HCT116 (cell line): ENCODE results near the gene KCNN4. TPM values are rescaled to one million over a fixed set of nuclear protein-coding genes. Genes with fewer than 3 reads are reported as not detected.

Experiments
- ATAC-seq: fragments of 200-7000 bp; cut with Tn5 transposase; 2 replicates; pipeline ENCODE4 v1.9.1; 2020; ENCODE audit warnings: mild to moderate bottlenecking, moderate library complexity
- Bru-seq: library from RNA; stranded (reverse); fragments of 400-500 nt; gene quantifications from one replicate; lab custom pipeline; 2021; lab: Mats Ljungman, UMichigan
- BruChase-seq, 2 experiments: library from RNA; stranded (reverse); fragments of 400-500 nt; gene quantifications; one replicate each; lab custom pipeline; 2021; lab: Mats Ljungman, UMichigan
- BruUV-seq: library from RNA; stranded (reverse); fragments of 400-500 nt; replicated peaks from 2 replicates; lab custom pipeline; 2021; lab: Mats Ljungman, UMichigan
- CTCF ChIA-PET: fragments of 300-600 bp; sonication (Branson Sonifier 250); formaldehyde crosslinking; loops from one replicate; lab custom pipeline; 2021; ENCODE audit warnings: antibody characterized with exemption; lab: Charles Lee
- POLR2A ChIA-PET: fragments of 300-600, 350-600 bp; sonication (Branson Sonifier 250); formaldehyde crosslinking; loops from one replicate; lab custom pipeline; 2021; ENCODE audit warnings: antibody characterized with exemption; lab: Charles Lee
- RAD21 ChIA-PET, 2 experiments: fragments of 300-600 bp; sonication (Branson Sonifier 250); formaldehyde crosslinking; loops; one replicate each; lab custom pipeline; 2023; ENCODE audit warnings: low total read pairs in 2 of 2; ENCODE audit not compliant: uncharacterized antibody in 2 of 2, unreplicated experiment in 2 of 2, low non-redundant PET in 1 of 2; lab: Charles Lee
- DNase-seq: peaks from one replicate; pipeline ENCODE4 v3.0.0-alpha.2; 2010; ENCODE audit warnings: low read depth, low spot score
- H2AFZ ChIP-seq: fragments of 200-600 bp; shearing (Covaris generic), sonication (generic); 2 replicates; pipeline ENCODE4 v1.6.1; 2017; ENCODE audit warnings: low read depth, mixed run types, mixed read lengths, antibody characterized with exemption, low read length; ENCODE audit not compliant: poor library complexity, severe bottlenecking
- H3K27ac ChIP-seq: 2 replicates; pipeline ENCODE4 v1.5.1; 2012; ENCODE audit warnings: low read depth, low read length
- H3K27me3 ChIP-seq: fragments of 200-600 bp; sonication (generic); 2 replicates; pipeline ENCODE4 v1.6.1; 2016; ENCODE audit warnings: mixed run types, low read length, mixed read lengths; ENCODE audit not compliant: insufficient read depth
- H3K36me3 ChIP-seq, 2 experiments: fragments of 200-500 bp in 1 of 2; fragments of 200-600 bp in 1 of 2; sonication (Bioruptor generic) in 1 of 2; sonication (generic) in 1 of 2; 2 replicates each; pipeline versions ENCODE4 v1.5.1 to v1.6.1; 2014 to 2016; ENCODE audit warnings: low read length in 2 of 2, inconsistent platforms in 1 of 2, mixed read lengths in 1 of 2, mixed run types in 1 of 2; ENCODE audit not compliant: insufficient read depth in 2 of 2, control insufficient read depth in 1 of 2
- H3K4me1 ChIP-seq, 2 experiments: fragments of 200-600 bp in 1 of 2; sonication (generic) in 1 of 2; 2 replicates each; pipeline versions ENCODE4 v1.5.1 to v1.6.1; 2012 to 2017; ENCODE audit warnings: low read length in 2 of 2, inconsistent platforms in 1 of 2, mild to moderate bottlenecking in 1 of 2, mixed read lengths in 1 of 2, mixed run types in 1 of 2, moderate library complexity in 1 of 2; ENCODE audit not compliant: insufficient read depth in 2 of 2, control insufficient read depth in 1 of 2
- H3K4me2 ChIP-seq: fragments of 200-600 bp; sonication (generic); 2 replicates; pipeline ENCODE4 v1.6.1; 2017; ENCODE audit warnings: mixed run types, low read length, mixed read lengths
- H3K4me3 ChIP-seq, 2 experiments: fragments of 200-600 bp in 1 of 2; sonication (generic) in 1 of 2; replicated peaks in 1 of 2; 2 replicates each; pipeline ENCODE4 v1.5.1; 2011 to 2016; ENCODE audit warnings: low read length in 2 of 2, control low read depth in 1 of 2, low read depth in 1 of 2, mild to moderate bottlenecking in 1 of 2, mixed read lengths in 1 of 2, mixed run types in 1 of 2
- H3K79me2 ChIP-seq: fragments of 200-600 bp; sonication (generic); 2 replicates; pipeline ENCODE4 v1.6.1; 2017; ENCODE audit warnings: mild to moderate bottlenecking, mixed run types, low read length, moderate library complexity, mixed read lengths; ENCODE audit not compliant: insufficient read depth
- H3K9ac ChIP-seq: fragments of 200-600 bp; sonication (generic); 2 replicates; pipeline ENCODE4 v1.6.1; 2016; ENCODE audit warnings: low read length, mixed read lengths
- H3K9me2 ChIP-seq: fragments of 200-600 bp; sonication (generic), shearing (Covaris generic); 2 replicates; pipeline ENCODE4 v1.6.1; 2017; ENCODE audit warnings: mixed run types, mild to moderate bottlenecking, moderate library complexity; ENCODE audit not compliant: insufficient read depth
- H3K9me3 ChIP-seq, 2 experiments: fragments of 200-500 bp in 1 of 2; fragments of 200-600 bp in 1 of 2; sonication (Bioruptor generic) in 1 of 2; sonication (generic) in 1 of 2; 2 replicates each; pipeline ENCODE4 v1.6.1; 2014 to 2017; ENCODE audit warnings: low read length in 2 of 2, mixed read lengths in 2 of 2, inconsistent platforms in 1 of 2, low read depth in 1 of 2, mild to moderate bottlenecking in 1 of 2, mixed run types in 1 of 2, moderate library complexity in 1 of 2; ENCODE audit not compliant: control insufficient read depth in 1 of 2, insufficient read depth in 1 of 2
- H4K20me1 ChIP-seq: fragments of 200-600 bp; sonication (generic), shearing (Covaris generic); 2 replicates; pipeline ENCODE4 v1.6.1; 2017; ENCODE audit warnings: mixed run types, mild to moderate bottlenecking, moderate library complexity; ENCODE audit not compliant: insufficient read depth
- CBX3 ChIP-seq: IDR thresholded peaks from 2 replicates; pipeline ENCODE4 v1.6.1; 2012; ENCODE audit warnings: low read depth
- MAX ChIP-seq: IDR thresholded peaks from 2 replicates; pipeline ENCODE4 v1.6.1; 2012
- POLR2AphosphoS5 ChIP-seq: IDR thresholded peaks from 2 replicates; pipeline ENCODE4 v1.6.1; 2011; ENCODE audit warnings: mild to moderate bottlenecking, low read depth, low read length, moderate library complexity
- REST ChIP-seq: IDR thresholded peaks from 2 replicates; pipeline ENCODE4 v1.6.1; 2012; ENCODE audit warnings: low read depth
- SP1 ChIP-seq: IDR thresholded peaks from 2 replicates; pipeline ENCODE4 v1.6.1; 2012; ENCODE audit warnings: low read depth
- YY1 ChIP-seq: IDR thresholded peaks from 2 replicates; pipeline ENCODE4 v1.6.1; 2011; ENCODE audit warnings: low read length, low read depth, moderate library complexity, mild to moderate bottlenecking; ENCODE audit not compliant: insufficient replicate concordance; ENCODE audit errors: extremely low read depth
- intact Hi-C: fragments of 100-400 bp; cut with micrococcal nuclease; formaldehyde crosslinking; loops from 2 replicates; pipeline ENCODE4 v1.10.0; 2022
- long read RNA-seq: library from polyadenylated mRNA; unstranded; transcript quantifications from one replicate; pipeline ENCODE4 v2.0.0, GENCODE V29; 2021; ENCODE audit not compliant: unreplicated experiment
- polyA plus RNA-seq: library from polyadenylated mRNA; unstranded; fragments of >200 nt; gene quantifications from 2 replicates; pipeline ENCODE4 v1.2.1, GENCODE V29; 2012; ENCODE audit warnings: missing spikeins
- total RNA-seq: library from RNA; stranded (reverse); gene quantifications from one replicate; pipeline ENCODE4 v1.2.1, GENCODE V29; 2021; ENCODE audit not compliant: unreplicated experiment

The KCNN4 gene
- total RNA-seq = 72.9 TPM
- polyA plus RNA-seq = 91.1 and 104 TPM in 2 replicates
- percentile 81 among the genes with signal in this experiment for Bru-seq, nascent RNA
- percentile 78 among the genes with signal in this experiment for BruChase-seq, experiment 1, labeled RNA remaining after a 6-hour chase
- percentile 78 among the genes with signal in this experiment for BruChase-seq, experiment 2, labeled RNA remaining after a 2-hour chase
- long read RNA-seq, transcript KCNN4-211 (9 exons, 1,956 nt) = major isoform, 83 of 150 reads
- long read RNA-seq, partial matches to known transcripts = 7 of 150 reads
- long read RNA-seq, other reads (novel, unspliced or antisense) = 60 of 150 reads

- intact Hi-C loops = loop anchor here (10.0 kb wide), 1 partner anchor 106 kb away; the partner anchor contains the start of gene PLAUR
- Histone ChIP-seq H3K36me3 (0 out of 4 replicates have a peak, but pooled peaks cover 0 to 5% of the 10 kb centered on the region in 2 experiments), H3K27me3 (no peaks in the 10 kb centered on the region), H3K4me2 (peak within 1 kb of the TSS; percentile 88), H3K9me3 (no peaks in the 10 kb centered on the region), H3K79me2 (peaks cover 66% of the 10 kb centered on the region), H4K20me1 (no peaks in the 10 kb centered on the region), H3K27ac (peak within 1 kb of the TSS; percentile 94), H3K4me3 (peak within 1 kb of the TSS; percentile 74), H3K9ac (peak within 1 kb of the TSS; percentile 88), H2AFZ (no peak within 1 kb of the TSS), H3K9me2 (no peaks in the 10 kb centered on the region), H3K4me1 (peaks cover 80 to 100% of the 10 kb centered on the region in 2 experiments)
- POLR2A ChIA-PET = interaction anchor here (0.5 to 1.5 kb wide), 5 partner anchors 18 to 845 kb away, joined by 3 to 6 read pairs (median 4); partner anchors contain the start of gene SMG9
- DNase-seq (peak; percentile 71), ATAC-seq (peak; percentile 59)
- RAD21 ChIA-PET = interaction anchor here in 1 of 2 experiments (0.6 kb wide), 1 partner anchor 26 kb away, joined by 3 read pairs; the partner anchor contains the start of gene SMG9
- no TSS peak for BruUV-seq
- CTCF ChIA-PET = interaction anchor here (0.8 to 3.1 kb wide), 2 partner anchors 13 to 14 kb away, joined by 7 to 10 read pairs; no protein-coding TSS in a partner anchor
- TF ChIP-seq YY1 (peak; percentile 3), MAX (peak; percentile 89; the same call in 1 of the 2 replicates), CBX3 (peak; percentile 83), REST (no peak), SP1 (peak; percentile 63), POLR2AphosphoS5 (peak; percentile 59)
Observed at GRCh38 chr19:43780706-43781525, at the start of gene KCNN4. TSS of gene KCNN4 (minus strand) at chr19:43780973. CDS start at chr19:43780861, 112 bp downstream.
